ENCODE data around the gene RCC2.
"Not testable (repeated sequence)": the region's sequence is repeated elsewhere in the genome, so short reads cannot be mapped to it uniquely, and the experiment has no call there.

Gene RCC2

DNA sequence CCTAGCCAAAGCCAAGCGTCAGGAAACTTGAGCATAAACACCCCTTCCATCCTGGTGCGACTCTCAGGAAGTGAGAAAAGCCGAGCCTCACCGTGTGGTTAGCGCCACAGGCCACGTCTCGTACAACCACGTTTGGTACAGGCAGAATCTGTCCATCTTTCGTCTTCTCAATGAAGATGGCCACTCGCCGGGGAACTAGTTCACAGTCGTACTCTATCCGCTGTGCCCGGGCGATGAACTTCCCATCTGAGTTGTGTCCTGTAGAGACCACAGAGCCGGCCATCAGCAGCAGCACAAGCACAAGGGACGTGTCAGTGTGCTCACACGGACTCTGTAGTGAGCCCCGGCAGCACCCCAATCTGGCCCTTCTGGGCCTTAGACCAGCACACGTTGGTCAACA lies 23.1 kb downstream of the RCC2 start:
- no peak overlapping the region for H3K4me3 ChIP-seq (ENCODE audit: low read length)
- no peak for DNase-seq (ENCODE audit: low read depth)
- TF ChIP-seq, protein P1, sequence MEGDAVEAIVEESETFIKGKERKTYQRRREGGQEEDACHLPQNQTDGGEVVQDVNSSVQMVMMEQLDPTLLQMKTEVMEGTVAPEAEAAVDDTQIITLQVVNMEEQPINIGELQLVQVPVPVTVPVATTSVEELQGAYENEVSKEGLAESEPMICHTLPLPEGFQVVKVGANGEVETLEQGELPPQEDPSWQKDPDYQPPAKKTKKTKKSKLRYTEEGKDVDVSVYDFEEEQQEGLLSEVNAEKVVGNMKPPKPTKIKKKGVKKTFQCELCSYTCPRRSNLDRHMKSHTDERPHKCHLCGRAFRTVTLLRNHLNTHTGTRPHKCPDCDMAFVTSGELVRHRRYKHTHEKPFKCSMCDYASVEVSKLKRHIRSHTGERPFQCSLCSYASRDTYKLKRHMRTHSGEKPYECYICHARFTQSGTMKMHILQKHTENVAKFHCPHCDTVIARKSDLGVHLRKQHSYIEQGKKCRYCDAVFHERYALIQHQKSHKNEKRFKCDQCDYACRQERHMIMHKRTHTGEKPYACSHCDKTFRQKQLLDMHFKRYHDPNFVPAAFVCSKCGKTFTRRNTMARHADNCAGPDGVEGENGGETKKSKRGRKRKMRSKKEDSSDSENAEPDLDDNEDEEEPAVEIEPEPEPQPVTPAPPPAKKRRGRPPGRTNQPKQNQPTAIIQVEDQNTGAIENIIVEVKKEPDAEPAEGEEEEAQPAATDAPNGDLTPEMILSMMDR (conservative IDR thresholded peaks at IDR 0.05; ENCODE audit: low read length) = no peak

DNA sequence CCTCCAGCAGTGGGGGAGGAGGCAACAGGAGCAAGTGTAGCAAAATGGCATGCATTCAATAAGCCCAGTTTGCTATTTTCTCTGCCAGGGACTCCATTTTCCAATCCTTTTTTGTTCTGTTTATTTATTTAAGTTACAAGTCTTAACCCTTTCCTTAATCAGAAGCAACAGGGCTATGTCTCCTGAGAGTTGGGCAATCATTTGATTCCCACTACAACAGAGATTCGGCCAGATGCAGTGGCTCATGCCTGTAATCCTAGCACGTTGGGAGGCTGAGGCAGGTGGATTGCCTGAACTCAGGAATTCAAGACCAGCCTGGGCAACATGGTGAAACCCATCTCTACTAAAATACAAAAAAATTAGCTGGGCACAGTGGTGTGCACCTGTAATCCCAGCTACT lies 25.5 kb downstream of the RCC2 start:
- H3K4me3 ChIP-seq (ENCODE audit: low read length) = no peak overlapping the region
- DNase-seq (ENCODE audit: low read depth) = no peak
- TF ChIP-seq, protein P1 (conservative IDR thresholded peaks at IDR 0.05; ENCODE audit: low read length) = no peak

DNA sequence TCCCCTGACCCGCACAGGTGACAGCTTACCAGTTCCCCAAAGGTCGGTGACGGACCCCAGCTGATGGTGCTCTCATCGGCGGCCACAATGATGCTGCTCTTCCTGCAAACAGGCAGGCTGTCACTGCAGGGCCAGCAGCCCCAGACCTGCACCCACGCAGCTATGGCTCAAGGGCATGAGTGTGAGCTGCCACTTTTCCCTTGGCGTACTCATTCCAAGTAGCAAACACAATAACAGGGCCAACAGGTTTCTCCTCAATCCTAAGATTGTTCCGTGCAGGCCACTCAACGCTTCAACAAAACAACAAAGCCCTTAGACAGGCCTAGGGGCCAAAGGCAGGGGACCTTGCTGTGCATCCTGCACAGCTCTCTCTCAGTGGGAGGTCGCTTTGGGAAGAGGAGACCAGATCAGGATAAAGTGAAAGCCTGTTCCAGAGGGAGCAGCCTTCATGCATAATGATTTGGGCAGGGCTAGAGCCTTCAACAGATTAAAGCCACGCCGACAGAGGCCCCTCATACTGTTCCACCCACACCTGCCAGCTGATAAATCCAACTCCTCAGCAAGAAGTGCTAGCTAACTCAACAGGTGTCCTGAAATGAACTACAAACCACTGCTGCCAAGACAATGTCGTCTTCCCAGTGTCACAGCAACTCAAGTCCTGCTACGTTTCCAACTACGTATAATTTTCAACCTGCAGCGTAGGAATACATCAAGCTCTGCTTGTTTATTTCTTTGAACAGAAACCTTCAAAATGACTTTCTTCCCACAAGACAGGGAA lies 27.2 kb downstream of the RCC2 start:
- H3K4me3 ChIP-seq (ENCODE audit: low read length) = no peak overlapping the region
- DNase-seq (ENCODE audit: low read depth) = no peak
- TF ChIP-seq, protein P1 (conservative IDR thresholded peaks at IDR 0.05; ENCODE audit: low read length) = no peak

DNA sequence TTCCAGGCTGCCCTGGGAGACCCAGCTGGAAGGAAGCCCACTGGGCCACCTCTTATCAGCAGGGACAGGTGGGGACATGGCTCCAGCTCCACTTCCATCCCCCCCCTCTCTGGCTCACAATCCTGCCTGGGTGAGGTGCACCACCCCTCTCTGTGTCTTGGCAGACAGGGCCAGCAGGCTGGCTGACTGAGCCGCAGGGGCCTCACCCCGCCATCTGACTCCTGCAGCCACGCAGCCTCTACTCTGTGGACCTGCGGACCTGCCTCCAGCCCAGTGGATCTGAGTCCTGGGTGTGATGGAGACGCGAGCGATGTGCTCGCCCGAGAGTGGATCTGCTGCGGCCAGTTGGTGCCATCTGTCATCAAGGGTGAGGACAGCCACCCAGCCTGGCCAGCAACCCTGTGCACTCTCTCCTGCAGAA lies 30.1 kb downstream of the RCC2 start:
- TF ChIP-seq, protein P1 (conservative IDR thresholded peaks at IDR 0.05; ENCODE audit: low read length) = no peak
- no peak for DNase-seq (ENCODE audit: low read depth)
- no peak overlapping the region for H3K4me3 ChIP-seq (ENCODE audit: low read length)

DNA sequence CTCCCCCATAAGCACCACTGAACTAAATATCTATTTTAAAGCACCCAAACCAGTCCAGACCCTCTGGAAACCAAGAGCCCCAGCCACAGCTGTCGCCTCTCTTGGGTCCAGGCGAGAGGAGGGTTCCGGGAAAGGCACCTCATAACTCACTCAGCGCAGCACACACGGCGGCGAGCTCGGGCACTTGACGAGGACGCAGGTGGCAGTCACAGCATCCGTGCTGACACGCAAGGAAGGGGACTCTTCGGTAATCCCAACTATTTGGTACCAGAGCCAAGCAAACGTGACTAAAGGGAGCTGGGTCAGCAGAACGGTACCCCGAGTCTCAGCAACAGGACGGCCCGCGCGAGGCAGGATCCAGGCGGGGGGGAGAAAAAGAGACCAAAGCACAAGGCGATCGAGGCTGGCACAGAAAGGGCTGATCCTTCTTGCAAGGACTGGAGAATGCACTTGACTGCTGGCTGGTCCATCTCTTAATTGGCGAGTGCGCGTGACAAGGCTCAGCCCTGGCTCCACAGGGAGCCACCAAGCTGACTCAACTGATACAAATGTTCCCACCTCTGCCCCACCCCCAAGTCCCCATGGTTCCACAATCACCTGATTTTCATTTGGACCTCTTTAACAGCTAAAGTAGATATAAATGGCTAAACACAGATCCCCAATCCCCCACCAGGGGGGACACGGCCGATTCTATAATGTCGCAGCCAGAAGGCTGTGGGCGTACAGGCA lies 31.5 kb downstream of the RCC2 start:
- not testable (repeated sequence) for H3K4me3 ChIP-seq (ENCODE audit: low read length); DNase-seq (ENCODE audit: low read depth)

DNA sequence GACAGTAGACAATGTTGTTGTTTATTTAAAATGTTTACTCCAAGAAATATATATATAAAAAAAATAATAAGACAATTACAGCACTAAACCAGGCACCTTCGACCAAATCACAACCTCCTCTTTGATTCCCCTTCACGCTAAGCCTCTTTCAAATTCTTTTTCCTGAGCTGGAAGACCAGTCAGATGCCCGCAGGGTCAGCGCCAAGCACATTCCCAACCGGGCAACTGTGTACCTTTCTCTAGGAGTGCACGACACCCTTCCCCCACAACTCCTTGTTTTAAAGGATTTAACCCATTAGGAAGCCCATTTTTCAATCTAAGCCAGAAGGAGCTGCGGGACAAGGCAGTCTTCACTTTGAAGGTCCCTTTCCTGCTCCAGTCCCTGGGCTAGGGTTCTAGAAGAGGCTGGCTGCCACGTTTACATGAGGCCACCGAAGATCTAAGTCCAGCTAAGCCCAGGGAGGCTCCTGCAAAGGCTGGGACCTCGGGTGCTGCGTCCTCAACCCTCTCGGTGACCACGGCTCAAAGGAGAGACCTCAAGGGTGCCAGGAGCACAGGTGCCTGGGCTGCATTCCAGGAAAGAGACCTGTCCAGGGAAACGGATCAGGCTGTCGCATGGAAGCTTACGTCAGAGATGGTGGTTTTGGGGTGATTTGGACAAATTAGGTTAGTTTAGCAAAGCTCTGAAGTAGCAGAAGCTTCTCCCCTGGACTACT lies 32.6 kb downstream of the RCC2 start:
- not testable (repeated sequence) for DNase-seq (ENCODE audit: low read depth); H3K4me3 ChIP-seq (ENCODE audit: low read length)

DNA sequence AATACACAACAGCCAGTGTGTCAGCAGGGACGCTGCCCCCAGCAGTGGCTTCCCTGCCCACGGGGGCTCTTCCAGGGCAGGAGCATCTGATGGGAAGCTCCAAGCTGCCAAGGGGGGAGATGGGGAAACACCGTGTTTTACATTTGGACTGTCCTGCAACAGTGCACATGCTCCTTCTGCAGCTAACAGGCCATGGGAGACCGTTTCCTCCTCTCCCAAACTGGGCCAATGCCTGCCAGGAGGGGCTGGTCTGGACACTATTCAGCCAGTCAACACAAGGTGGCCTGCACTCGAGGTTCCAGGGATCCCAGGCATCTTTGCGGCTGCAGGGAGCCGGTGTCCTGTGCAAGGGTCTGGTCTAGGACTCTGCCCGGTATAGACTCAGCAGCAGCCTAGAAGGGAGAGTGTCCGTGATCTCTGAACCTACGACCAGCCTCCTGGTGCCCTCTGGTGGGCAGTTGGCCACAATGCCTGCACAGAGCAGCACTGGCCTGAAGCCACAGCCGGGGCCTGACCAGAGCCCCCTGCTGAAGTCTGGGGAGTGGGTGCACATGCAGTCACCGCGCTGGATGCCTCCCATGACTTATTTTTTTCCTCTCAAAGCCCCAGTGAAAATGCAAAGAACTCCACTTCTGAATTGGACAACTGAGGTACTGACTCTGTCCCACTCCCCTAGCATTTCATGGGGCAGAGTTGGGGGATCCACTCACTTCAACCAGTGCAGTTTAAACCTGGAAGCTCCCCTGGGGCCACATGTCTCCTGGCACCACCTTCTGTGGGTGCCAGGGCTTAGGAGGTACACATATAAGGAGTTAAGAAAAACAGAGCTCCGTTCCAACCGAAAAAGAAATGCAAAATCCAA lies 33.3 kb downstream of the RCC2 start:
- no peak overlapping the region for H3K4me3 ChIP-seq (ENCODE audit: low read length)
- DNase-seq (ENCODE audit: low read depth) = peak; percentile 56
- TF ChIP-seq, protein P1 (conservative IDR thresholded peaks at IDR 0.05; ENCODE audit: low read length) = peak; percentile 82

Measured in AG10803 (cell line).